GM19468 (cell line): ENCODE results near the gene GOLGA2.
A peak's percentile ranks its signal among the peaks of the same experiment; 100 is the strongest.

Source experiments
- ATAC-seq: cut with Tn5 transposase; IDR thresholded peaks from one replicate; pipeline ENCODE4 v1.9.1; 2021; ENCODE audit warnings: mild to moderate bottlenecking, moderate library complexity, moderate number of reproducible peaks; ENCODE audit not compliant: unreplicated experiment; ENCODE audit errors: extremely low read depth

The GOLGA2 gene, protein sequence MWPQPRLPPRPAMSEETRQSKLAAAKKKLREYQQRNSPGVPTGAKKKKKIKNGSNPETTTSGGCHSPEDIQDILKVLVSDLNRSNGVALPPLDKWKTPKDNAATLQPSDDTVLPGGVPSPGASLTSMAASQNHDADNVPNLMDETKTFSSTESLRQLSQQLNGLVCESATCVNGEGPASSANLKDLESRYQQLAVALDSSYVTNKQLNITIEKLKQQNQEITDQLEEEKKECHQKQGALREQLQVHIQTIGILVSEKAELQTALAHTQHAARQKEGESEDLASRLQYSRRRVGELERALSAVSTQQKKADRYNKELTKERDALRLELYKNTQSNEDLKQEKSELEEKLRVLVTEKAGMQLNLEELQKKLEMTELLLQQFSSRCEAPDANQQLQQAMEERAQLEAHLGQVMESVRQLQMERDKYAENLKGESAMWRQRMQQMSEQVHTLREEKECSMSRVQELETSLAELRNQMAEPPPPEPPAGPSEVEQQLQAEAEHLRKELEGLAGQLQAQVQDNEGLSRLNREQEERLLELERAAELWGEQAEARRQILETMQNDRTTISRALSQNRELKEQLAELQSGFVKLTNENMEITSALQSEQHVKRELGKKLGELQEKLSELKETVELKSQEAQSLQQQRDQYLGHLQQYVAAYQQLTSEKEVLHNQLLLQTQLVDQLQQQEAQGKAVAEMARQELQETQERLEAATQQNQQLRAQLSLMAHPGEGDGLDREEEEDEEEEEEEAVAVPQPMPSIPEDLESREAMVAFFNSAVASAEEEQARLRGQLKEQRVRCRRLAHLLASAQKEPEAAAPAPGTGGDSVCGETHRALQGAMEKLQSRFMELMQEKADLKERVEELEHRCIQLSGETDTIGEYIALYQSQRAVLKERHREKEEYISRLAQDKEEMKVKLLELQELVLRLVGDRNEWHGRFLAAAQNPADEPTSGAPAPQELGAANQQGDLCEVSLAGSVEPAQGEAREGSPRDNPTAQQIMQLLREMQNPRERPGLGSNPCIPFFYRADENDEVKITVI

DNA sequence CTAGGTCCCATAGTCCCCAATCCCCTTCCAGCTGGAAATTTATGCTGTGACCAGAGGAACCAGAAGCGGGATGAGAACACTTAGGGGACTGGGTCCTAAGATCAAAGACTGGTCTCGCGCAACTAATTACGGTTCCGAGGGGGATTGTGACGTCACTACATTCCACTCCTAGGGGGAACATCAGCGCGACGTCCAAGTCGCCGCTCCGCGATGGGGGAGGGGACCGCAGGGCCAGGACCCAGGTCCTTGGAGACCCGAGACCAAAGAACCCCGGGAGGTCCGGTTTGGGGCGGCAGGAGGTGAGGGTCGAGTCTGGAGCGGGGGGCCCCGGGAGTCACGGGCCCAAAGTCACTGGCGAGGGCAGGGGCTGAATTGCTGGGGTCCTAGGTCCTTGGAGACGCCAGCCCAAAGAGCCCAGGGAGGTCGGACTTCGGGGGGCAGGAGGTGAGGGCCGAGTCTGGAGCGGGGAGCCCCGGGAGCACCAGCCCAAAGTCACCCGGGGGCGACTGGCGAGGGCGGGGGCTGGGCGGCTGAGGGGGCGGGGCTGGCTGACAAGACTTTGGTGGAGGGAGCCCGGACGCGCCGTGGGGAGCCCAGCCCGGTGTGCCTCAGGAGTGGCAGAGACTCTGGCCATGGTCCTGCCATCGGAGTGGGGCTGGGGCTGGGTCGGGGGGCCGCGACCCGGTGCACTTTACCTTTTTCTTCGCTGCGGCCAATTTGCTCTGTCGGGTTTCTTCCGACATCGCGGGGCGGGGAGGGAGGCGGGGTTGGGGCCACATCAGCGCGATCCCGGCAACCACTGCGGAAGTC, at the start of gene GOLGA2:
GOLGA2 (minus strand) TSS at position 810 of the 810 bp plus-strand sequence; CDS start at position 779, 31 bp downstream.
- no peak for ATAC-seq

DNA sequence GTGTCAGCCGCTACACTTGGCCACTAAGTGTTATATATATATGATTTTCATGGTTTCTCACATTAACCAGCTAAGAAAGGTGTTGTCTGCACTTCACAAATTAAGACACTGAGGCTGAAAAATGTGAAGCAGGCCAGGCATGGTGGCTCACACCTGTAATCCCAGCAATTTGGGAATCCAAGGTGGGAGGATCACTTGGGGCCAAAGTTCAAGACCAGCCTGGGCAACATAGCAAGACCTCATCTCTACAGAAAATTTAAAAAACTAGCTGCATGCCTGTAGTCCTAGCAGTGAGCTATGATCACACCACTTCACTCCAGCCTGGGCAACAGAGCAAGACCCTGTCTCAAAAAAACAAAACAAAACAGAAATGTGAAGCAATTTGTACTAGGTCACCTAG, 48.6 kb upstream of the GOLGA2 start:
- no peak for ATAC-seq

DNA sequence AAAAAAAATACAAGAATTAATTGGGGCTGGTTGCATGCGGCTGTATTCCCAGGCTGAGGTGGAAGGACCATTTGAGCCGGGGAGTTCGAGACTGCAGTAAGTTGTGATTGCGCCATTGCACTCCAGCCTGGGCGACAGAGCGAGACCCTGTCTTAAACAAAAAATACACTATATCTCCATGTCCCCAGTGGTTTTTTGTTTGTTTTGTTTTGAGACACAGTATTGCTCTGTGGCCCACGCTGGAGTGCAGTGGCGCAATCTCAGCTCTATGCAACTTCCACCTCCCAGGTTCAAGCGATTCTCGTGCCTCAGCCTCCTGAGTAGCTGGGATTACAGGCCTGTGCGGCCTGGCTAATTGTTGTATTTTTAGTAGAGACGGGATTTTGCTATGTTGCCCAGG, 48.0 kb upstream of the GOLGA2 start:
- no peak for ATAC-seq

DNA sequence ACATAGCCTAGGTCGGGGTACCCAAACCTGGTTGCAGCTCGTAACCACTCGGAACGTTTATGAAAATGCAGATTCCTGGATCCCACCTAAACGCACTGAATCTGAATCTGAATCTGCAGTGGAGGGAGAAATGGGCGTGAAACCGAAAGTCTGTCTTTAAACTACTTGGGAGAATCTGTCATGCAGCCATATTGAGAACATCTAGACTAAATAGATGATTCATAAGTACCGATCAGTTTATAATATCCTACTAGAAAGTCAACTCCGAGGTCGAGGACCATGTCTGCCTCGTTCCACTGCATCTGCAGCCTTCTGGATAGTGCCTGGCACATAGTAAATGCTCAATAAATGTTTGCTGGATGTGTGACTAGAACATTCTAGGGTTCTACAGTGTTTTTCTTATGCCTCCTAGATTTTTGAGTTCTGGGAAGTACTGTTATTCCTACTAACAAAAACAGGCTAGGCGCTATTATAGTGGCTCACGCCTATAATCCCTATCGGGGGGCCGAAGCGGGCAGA, 47.5 kb upstream of the GOLGA2 start:
- ATAC-seq = no peak

DNA sequence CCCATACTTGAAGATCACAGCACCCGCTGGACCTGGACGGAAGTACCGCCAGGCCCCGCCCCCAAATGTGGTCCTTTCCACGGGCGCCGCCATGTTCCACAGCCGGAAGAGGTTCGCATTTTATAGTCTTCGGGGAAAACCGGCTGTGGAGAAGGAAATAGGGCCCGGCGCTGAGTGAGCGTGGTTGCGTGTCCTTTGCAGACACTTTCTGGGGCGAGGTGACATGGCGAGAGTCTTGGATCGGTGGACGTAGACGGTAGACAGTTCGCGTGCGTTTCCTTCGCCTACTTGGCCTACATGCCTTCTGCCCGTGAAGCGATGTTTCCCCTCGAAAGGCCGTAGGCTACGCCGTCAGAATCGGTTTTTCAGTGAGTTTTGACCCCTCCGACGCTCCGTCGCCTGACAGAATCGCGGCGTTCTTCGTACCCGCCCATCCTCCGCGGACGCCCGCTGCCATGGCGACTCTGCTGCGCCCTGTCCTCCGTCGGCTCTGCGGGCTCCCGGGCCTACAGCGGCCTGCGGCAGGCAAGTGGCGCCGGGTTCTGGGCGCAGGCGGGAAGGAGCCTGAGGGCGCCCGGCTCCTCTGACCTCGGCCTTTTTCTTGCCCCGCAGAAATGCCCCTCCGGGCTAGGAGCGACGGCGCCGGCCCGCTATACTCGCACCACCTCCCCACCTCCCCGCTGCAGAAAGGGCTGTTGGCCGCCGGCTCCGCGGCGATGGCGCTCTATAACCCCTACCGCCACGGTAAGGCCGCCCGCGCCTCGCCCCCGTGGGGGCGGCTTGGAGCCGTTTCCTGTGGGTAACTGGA, 46.8 kb upstream of the GOLGA2 start, which contains the start of the genes COQ4 and TRUB2:
COQ4 (plus strand) TSS at position 436 of the 808 bp plus-strand sequence; CDS start at position 456, 20 bp downstream.
TRUB2 (minus strand) TSS at position 44 of the 808 bp plus-strand sequence; CDS start at position 5, 39 bp downstream.
- peak; percentile 38 for ATAC-seq

DNA sequence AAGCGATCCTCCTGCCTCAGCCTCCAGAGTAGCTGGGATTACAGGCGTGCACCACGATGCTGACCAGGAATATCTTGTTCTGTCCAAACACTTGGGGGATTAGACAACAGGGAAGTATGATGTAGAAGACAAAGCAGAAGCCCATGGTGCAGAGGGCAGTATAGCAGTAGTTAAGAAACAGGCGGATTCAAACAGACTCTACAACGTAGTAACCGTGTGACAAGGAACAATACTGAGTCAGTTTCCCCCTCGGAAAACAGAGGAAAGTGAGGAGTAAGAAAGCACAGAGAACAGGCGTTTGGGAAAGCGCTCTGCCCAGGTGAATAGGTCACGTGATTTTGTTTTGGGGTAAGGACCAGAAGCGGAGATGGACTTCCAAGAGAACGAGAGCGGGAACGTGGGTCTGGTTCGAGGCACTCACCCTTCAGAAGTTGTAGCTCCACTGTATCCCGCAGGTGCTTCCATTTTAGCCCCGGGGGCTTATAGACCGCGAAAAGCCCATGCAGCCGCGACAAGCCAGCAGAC, 46.1 kb upstream of the GOLGA2 start:
- ATAC-seq = no peak

DNA sequence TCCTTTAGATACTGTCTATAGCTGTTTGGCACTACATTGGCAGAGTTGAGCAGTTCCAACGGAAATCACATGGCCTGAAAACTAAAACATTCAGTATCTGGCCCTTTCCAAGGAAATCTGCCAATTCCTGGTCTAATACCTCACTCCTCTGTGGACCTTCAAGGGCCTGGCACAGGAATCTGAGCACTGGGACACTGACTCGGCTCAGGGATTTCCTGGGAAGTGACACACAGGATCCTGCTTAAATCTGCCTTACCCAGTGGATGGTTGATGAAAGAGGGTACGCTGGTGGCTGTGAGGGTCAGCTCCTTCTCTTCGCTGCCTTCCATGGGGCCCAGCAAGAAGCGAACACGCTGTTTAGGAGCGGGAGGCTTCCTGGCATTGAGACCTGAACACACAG, 45.5 kb upstream of the GOLGA2 start:
- ATAC-seq = no peak

DNA sequence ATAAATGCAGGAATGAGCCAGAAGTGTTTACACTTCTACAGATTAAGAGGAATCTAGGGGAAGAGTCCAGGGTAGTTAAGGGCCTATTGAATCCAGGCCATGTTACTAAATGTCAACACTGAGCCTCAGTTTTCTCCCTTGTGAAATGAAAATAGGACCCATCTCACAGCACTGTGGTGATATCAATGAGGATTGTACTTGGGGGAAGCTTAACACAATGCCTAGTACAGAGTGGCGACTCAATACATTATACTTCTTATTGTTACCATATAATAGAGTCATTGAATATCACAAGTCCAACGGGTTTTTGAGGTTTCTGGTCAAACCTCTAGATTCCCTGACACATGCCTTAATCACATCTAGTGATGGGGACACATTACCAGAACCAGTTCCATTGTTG, 41.8 kb upstream of the GOLGA2 start:
- ATAC-seq = no peak

DNA sequence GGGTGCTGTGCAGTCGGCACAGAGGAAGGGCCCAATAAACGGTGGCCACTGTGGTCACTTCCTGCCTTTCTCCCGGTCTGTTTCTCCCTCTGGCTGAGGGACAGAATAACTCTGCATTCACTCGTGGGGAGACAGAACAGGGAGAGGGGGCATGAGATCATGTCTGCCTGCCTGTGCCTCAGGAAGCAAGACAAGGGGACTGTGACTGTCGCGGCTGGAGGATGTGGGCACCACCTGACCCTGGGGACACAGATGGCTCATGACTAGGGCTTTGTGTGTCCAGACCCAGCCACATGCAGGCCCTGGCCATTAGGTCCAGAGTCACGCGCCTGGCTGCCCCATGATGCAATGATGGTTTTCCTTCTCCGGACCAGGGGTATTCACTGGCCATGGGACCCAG, 40.6 kb upstream of the GOLGA2 start:
- ATAC-seq = no peak

DNA sequence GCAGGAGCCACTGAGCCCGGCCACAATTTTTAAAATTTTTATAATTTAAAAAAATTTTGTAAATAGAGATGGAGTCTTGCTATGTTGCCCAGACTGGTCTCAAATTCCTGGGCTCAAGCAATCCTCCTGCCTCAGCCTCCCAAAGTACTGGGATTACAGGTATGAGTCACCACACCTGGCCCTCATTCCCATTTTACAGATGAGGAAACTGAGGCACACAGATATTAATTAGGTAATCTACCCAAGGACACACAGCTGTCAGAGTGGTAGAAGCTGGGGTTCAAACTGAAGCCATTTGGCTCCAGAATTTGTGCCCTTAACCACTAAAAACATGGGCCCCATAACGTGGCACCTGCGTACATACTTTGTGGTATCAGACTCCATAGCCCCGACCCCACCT, 38.9 kb upstream of the GOLGA2 start:
- no peak for ATAC-seq

DNA sequence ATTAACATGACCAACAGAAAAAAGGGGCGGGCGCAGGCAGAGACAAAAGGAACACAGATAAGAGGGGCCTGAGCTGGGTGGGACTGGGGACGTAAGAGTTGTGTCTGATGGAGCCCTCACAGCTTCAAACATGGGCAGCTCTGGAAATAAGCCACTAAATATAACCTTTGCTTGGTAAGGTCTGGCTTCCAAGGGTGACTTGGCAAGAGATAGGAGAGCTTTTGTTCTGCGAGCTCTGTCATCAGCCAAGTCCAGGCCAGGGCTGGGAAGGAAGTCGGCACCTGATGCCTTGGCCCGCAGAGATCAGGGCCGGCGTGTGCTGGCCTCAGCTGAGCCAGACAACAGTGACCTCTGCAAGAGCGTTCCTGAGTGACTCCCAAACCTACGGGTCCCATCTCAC, 34.7 kb upstream of the GOLGA2 start:
- no peak for ATAC-seq

DNA sequence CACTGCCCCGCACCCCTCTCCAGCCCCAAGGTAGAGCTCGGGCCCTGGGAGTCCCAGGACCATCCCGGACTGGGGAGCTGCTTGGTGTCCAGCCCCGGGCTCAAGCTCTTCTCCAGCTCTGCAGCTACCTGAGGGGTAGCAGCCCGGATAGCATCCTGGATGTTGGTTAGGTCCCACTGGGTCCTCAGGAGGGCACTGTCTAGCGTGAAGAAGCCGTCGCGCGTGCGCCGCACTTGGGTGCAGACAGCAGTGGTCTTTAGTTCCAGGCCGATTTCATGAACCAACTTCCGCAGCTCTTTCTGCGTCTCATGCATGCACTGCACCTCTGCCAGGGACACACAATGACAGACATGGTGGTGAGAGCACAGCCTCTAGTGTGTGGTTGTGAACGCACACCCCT, 33.7 kb upstream of the GOLGA2 start:
- ATAC-seq = no peak

DNA sequence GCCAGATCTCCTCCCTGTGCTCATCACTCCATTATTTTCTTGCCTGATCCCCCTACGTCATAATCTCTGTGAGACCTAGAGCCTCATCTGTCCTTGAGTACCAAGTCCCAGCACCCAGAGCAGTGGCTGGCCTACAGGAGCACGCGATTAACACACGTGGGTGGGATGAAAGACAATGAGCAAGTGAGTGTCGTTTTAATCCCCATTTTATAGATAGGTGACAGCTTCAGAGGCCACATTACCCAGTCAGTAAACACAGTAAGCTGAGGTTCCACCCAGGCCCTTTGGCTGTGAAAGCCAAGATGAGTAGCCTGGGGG, 29.1 kb upstream of the GOLGA2 start:
- ATAC-seq = no peak

DNA sequence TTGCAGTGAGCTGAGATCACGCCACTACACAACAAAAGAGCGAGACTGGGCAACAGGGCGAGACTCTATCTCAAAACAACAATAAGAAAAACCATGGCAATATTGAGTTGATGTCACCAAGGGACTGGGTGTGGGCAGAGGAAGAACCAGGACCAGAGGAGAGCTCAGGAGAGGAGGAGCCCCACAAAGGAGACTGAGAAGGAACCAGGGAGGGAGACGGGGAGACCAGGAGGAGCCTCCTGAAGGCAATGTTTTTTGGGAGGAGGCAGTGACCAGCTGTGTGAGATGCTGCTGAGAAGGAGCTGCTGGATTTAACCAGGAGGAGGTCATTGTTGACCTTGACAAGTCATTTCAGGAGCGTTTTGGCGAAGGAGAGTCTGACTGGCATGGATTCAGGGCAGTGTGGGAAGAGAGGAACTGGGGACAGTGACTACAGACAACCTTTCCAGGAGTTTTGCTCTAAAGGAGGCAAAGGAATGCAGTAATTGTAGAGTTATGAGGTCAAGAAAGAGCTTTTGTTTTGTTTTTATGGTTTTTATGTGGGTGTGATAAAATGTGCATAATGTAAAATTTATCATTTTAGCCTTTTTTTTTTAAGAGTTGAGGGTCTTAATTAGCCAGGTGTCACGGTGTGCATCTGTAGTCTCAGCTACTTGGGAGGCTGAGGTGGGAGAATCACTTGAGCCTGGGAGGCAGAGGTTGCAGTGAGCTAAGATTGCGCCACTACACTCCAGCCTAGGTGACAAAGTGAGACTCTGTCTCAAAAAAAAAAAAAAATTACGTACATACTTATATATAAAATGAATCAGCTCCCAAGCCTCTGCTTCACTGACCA, 28.5 kb upstream of the GOLGA2 start:
- no peak for ATAC-seq

DNA sequence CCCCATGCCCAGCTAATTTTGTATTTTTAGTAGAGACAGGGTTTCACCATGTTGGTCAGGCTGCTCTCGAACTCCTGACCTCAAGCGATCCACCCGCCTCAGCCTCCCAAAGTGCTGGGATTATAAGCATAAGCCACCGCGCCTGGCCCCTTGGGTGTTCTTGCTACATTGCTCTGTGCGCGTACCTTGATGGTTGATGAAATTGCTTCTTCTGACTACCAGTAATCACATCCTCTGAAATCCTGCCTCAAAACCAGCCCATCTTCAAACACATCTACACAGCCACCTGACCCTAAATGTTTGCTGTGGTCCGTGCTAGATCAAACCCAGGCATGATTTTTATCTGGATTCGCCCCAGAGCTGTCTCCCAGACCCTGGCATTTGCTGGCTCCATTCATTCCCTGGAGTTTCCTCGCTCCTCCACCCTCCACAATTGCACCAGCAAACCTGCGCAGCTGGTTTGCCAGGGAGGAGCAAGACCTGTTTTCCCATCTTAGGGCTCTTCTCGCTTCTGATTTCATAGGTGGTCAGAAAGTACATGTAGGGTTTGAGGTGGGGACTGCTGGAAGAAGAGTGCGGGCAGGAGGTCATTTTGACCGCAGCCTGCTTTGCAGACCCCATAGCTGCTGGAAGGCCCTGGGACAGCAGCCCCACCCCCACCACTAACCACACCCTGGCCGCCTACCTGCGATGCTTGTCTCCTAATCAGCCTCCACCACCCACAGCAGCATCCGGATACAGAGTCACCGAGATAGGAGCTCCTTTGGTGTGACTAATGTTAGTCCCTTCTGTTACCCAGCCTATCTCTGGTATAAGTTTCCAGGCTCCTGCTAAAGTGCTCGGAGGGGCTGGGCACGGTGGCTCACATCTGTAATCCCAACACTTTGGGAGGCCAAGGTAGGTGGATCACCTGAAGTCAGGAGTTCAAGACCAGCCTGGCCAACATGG, 23.0 kb upstream of the GOLGA2 start:
- no peak for ATAC-seq

DNA sequence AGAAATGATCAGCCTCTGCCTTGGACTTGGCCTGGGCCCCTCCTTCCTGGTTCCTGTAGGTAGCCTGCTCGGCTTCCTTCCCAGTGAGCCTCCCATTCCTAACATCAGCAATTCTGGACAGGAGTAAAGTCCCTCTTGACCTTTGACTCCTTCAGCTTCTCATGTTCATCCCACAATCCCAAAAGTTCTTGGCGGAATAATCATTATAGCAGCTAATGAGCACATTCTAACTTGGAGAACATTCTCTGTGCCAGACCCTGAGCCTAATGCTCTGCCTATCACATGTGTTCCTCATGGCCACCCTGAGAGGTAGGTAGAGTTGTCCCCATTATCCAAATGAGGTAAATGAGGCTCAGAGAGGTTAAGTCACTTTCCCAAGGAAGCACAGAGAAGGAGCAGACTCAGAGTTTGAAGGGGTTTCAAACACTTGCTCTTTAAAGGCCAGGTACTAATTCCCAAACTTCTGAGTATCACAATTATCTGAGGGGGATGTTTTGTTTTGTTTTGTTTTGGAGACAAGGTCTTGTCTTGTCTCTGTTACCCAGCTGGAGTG, 21.5 kb upstream of the GOLGA2 start:
- ATAC-seq = no peak
